Esophagus mucosa (tissue), 1 donor: ENCODE data around the gene HAO2. TPM values are rescaled to one million over a fixed set of nuclear protein-coding genes. Genes with fewer than 3 reads are reported as not detected.

Experiments
- ATAC-seq: fragments of 200-7000 bp; cut with Tn5 transposase; one replicate; pipeline ENCODE4 v1.9.1; 2020
- total RNA-seq: library from RNA; stranded (reverse); gene quantifications from one replicate; pipeline ENCODE4 v1.2.4, GENCODE V29; 2023
- donor health status: DM: yes; HTN: yes; CAD: no.

HAO2 gene
- total RNA-seq, 1 donor from 2014 or later = not detected

DNA sequence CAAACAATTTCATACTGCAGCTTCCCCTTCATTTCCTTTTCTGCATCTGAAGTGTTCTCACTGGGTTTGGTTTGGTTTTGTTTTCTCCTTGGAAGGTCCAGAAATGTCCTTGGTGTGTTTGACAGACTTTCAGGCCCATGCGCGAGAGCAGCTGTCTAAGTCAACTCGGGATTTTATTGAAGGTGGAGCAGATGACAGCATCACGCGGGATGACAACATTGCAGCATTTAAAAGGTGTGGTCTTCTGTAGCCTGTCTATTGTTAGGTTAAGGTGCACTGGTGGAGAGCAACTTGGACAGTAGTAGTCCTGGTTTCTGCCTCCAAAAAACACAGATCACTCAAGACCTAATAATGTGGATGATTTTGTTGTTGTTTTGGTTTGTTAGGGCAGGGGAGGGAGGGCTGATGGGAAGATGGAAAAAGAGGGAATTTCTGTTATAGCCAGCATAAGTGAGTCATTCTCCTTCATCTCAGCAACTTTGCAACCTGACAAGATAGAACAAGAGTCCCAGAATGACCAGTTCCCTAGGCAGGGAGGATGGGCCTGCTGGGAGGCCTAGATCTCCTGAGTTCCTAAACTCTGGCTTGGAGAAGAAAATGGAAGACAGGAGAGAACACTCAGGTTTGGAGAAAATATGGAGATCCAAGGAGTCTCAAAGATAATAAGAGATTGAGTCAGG lies 12.5 kb downstream of the HAO2 start:
- peak; percentile 35 for ATAC-seq

DNA sequence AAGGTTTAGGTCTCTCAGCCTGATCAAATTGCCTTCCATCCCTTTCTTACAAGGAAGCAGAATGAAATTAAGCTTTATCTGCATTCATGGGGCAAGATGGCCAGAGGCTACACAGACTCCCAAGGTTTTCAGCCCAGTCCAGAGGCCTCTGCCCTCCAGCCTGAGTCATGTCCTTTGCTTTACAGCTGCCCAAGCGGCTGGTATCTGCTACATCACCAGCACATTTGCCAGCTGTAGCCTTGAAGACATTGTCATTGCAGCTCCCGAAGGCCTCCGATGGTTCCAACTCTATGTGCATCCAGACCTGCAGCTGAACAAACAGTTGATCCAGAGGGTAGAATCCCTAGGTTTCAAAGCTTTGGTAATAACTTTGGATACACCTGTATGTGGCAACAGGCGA lies 16.0 kb downstream of the HAO2 start:
- no peak for ATAC-seq

DNA sequence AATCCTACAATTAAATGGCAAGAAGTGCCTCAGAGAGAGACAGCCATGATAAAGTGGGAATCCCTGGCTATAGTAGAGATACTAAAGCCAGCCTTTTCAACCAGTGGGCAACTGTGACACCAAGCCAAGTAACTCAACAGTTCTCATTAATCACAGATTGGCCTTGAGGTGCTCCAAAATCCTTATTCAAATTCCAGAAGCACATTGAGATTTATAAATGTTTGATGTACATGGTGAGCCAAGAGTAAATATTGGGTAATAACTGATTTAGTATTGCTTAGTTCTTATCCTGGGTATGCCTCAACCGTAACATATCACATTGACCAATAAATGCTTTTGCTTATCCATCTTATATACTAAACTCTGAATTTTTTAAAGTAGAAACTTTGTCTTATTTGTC lies 17.1 kb downstream of the HAO2 start:
- ATAC-seq = no peak

DNA sequence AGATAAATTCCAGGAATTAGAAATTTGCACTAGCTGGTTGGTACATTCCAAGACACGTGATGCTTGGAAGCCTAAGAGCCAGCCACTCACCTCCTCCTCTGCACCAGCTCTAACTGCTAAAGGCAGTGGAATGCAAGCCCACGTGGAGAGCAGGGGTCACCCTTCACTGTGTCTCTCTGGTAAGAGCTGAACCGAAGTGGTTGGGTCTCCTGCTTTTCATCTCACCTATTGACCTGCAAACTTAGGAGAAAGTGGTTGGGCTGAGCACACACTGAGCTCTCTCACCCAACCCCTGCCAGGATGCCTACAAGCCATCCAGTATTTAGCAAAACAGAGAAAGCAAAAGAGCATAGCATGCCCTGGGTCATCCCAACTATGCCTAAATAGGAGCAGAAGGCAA lies 19.3 kb downstream of the HAO2 start:
- ATAC-seq = no peak

DNA sequence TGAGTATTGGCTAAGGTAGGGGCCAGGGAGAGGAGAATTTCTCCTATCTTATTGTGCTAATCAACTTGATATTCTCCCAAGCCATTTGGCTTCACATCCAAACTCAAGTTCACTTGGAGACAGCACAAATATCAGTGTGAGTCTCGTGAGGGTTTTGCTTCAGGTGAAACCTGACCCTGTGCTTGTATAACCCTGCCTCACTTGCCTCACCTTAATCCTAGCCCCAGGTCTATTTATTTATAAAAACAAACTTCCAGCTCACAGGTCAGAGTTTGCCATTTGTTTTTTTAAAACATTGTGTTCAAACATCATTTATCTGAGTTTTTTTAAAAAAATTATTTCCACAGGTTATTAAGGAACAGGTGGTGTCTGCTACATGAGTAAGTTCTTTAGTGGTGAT lies 19.9 kb downstream of the HAO2 start:
- ATAC-seq = no peak

DNA sequence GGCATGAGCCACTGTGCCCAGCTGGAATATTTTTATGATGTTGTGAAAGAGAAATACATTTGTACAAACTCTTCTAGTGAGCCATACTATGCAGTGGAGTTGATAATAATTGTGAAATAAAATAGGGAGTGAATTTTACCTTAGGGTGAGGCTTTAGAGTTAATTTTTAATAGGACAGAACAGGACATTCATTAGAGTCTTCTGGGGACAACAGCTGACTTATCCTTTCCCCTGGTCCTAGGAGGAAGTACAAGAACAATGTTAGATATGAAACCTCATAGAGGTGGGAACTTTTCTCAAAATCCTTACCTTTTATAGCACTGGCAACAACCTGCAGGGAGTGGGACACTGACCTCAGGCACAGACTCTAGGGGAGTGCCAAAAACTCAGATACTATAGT lies 21.9 kb downstream of the HAO2 start:
- no peak for ATAC-seq

DNA sequence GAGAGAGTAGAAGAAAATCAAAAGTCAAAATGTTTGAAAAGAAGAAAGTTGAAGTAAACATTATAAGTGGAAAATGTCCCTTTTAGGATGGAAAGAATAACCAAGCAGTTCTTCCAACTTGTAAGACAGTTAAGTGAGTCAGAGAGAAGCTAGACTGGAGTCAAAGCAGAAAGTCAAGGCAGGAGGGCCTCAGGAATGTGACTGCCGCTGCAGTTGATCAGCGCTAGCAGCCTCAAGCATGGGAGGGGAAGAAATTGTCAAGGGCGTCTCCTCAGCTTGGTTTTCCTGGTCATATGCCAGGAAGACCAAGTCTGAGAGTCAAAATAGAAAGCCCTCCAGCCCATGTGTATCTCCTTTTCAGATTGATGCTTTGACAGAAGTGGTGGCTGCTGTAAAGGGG lies 23.2 kb downstream of the HAO2 start:
- ATAC-seq = no peak

DNA sequence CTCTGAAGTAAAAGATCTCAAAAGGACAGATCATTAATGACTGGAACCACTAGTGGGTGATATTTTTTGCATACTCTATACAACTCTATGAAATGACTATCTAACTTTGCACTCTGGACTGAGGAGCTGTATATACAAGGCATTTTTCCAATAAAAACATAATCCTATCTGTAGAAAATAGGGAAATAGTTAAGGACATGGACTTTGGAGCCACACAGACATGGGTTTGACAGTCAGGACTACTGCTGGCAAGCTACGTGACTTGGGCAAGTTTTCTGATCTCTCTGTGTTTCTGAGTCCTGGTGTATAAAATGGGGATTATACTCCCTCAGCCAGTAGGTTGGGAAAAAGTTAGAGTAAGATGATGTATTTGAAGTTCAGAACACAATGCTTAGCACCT lies 25.5 kb downstream of the HAO2 start:
- no peak for ATAC-seq

DNA sequence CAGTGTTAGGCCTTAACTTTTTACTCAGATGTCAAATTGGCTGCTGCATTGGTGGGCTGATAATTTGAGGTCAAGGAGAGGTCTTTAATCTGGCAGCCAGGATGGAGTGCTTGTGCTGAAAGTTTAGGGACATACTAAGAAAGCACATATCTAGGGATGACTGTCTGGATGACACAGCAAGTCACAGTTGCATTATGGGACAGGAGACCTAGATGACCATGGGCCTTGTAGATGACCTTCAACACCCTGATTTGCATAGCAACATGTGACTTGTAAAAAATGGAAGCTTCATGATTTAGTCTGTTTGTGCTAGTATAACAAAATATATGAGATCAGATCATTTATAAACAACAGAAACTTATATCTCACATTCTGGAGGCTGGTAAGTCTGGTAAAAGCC lies 28.4 kb downstream of the HAO2 start:
- ATAC-seq = no peak

DNA sequence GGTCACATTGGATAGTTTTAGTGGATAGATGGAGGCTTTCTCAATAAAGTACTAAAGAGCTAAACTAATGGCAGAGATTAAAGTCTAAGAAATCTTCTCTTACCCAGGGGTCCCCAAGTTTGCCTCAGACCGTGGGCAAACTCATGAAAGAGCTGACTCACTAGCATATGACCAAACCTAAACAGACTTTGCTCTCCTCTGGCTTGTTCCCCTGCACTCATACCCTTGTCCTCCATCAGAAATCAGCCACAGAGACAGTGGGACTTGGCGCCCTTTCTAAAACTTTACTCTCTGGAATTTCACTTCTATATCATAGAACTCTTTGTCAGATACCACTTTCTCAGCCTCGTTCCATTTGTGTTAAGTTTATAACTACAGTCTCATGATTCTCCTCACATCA lies 29.4 kb downstream of the HAO2 start:
- ATAC-seq = no peak

DNA sequence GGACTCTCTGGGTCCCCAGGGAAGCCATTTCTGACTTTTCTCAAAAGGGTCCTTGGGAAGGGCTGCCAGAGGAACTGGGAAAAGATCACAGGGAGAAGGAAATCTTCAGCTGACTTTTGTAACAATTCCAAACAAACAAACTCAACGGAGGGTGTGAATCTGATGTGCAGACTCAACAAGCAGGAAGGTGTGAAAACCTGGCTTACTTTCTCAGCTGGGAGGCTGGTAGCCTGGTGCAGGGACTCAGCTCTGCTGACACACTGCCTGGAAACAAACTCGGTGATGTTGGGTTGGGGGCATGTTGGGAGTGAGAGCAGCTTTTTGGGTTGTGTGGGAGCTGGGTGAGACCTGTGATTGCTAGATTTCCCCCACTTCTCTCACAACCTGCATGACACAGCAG lies 36.2 kb downstream of the HAO2 start:
- ATAC-seq = no peak

DNA sequence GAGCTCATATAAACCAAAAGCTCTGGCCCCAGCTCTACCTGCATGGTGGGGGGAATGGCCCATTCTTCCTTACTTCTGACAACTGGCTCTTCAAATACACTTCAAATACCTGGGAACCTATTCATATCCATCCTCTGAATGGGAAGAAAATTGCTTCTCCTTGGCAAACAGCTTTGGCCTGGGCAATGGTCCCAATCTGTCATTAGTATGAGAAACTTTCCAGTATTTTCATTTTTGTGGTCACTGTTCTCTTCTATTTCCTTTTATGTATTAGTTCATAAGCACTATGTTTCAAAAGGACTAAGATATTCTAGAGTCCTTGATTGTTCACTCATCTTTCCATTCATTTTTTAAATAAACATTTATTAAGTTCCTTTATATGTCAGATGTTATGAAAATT lies 41.1 kb downstream of the HAO2 start:
- ATAC-seq = no peak

DNA sequence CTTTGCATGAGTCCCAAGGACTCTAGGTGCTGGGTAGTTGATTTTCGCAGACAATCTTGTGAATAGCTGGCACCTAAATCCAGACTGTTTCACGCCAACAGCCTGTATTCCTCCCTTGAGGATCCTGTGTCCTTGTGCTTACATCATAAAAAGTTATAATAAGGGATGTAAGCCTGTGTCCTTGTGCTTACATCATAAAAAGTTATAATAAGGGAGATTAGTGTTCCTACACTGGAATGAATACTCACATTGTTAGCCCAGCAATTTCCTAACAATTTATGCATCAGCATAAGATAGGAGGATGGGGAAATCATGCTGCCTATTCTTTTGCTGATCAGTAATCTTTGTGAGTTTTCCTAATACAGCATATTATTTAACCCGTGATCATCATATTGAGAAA lies 42.4 kb downstream of the HAO2 start:
- no peak for ATAC-seq

DNA sequence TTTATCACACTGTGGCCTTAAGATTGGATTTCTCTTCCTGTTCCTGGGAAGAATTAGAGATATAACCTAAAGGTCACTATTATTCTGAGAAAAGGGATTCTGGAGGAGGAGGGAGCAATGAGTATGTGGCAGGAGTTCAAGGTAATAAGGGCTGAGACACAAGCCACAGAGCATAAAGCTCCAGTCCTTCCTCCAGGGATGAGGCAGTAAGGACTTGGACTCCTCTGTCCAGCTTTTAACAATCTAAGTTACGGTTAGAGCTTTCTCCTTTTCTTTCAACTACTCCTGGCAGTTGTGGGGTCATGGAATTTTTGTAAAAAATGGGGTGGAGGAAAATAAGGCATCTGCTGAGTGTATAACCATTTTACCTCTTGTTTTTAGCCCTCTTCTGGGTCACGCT lies 46.4 kb downstream of the HAO2 start, which contains the start of gene HSD3B2:
TSS of gene HSD3B2 (plus strand) at position 201 of the 400 bp plus-strand sequence. CDS start 270 bp downstream, outside the sequence.
- ATAC-seq = no peak

DNA sequence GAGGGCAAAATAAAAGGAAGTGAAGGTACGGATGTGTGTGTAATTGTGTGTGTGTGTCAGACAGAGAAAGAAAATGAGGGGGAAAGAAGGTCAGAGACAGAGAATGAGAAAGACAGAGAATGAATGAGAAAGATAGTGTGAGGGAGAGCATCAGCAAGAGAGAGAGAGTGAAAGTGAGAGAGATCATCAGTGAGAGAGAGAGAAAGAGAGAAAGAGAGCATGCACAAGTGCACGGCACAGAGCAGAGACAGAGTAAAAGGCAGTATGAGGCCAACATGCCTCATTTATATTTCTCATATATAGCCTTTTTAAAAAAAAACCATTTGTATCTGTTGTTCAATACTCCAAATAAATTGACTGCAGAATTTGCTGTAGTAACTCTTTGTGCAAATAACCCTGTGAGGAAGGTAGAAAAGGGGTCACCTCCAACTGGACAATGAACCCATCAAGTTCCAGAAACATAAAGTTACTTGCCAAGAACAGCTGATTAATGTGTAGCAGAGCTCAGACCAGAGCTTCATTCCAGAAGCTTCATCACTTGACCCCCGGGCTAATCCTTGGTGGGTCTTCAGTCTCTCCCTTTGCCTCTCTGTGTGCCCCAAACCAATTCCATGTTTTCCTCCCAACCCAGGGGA lies 47.5 kb downstream of the HAO2 start:
- no peak for ATAC-seq

DNA sequence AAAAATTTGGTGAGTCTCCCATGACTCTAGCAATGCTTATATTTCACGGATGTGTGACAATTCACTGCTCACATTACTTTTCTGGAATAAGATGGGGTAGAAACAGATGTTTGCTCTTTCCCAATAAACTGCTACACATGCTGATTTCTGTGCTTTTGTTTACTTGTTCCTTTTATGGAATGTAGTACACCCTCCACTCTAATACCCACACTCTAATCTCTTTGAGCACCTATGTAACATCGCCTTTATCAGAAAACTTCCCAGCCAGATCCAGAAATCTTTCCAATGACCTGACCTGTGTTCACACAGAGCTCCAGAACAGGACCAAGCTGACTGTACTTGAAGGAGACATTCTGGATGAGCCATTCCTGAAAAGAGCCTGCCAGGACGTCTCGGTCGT lies 50.5 kb downstream of the HAO2 start:
- ATAC-seq = no peak

DNA sequence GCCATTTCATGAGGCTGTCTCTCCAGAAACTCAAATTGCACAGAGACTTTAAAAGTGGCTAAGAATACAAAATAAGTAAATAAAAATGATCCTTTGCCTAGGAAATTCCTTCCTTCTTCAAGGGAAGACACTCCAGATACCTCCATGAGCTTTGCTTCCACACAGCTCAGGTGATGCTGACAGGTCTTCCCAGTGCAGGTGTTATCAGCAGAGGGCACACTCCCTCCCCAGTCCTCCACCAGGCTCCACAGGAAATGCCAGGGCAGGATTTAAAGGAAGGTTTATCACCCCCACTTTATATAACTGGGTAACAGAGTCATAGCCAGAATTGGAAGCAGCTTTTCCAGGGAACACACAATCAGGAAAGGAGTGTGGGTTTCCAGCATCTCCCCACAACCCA lies 52.1 kb downstream of the HAO2 start:
- ATAC-seq = no peak

DNA sequence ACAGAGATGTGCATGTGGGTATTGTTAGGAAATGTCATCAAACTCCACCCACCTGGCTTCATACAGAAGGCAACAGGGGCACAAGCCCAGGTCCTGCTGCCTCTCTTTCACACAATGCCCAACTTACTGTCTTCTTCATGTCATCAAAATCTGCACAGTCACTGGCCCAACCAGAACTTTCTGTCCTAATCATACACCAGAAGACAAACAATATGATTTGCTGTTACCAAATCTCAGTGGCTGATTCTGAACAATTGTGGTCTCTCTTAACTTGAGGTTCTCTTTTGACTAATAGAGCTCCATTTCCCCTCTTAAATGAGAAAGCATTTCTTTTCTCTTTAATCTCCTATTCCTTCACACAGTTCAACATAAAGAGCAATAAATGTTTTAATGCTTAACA lies 54.0 kb downstream of the HAO2 start:
- no peak for ATAC-seq

DNA sequence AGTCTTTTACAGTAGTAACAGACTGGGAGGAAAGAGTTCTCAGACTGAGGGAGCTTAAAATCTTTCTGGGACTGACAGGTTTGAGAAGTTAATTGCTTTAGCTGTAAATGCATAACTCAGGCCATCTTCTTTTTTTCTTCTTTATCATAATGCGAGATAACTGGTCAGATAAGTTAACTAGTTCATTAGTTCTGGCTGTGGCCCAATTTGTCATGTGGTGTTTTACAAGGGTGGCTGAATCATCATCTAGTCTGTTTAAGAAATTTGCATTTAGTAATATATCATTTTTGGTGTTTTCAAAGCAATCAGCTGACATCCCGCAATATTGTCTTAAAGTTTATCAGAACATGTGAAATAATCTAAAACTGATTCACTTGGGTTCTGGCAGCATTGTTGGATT lies 60.4 kb downstream of the HAO2 start:
- ATAC-seq = no peak

DNA sequence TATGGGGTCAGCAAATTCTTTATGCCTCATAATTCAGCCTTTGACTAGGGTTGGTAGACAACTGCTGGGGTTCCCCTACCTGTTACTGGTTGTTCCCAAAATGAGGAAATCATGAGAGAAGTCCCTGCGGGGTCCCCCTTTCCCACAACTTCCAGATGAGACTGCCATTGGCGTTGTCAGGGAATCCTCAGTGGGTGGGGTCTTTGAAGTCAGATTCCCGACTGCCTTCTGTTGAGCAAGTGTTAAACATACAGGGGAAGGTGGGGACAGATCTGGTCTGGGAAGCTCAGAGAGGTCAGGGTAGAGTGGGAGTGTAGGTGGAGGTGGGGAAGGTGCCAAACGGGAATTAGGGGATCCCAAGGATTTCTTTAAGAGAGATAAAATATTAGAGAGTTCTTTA lies 61.1 kb downstream of the HAO2 start:
- ATAC-seq = no peak

DNA sequence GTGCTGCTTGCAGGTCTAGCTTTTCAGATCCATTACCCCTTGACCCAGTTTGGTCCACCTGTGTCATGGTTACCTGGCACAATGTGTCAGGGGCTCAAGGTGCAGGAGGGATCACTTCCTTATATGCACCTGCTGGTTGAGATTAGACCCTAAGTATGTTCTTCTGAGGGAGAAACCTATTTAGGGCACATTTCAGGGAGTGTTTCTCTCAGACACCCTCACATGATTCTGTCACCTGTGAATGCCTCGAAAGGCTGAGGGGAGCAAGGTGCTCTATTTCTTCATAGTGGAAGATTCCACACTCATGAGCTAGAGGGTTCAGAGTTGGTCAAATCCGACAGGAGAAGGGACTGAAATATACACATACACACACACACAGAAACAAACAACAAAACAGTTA lies 61.9 kb downstream of the HAO2 start:
- no peak for ATAC-seq

DNA sequence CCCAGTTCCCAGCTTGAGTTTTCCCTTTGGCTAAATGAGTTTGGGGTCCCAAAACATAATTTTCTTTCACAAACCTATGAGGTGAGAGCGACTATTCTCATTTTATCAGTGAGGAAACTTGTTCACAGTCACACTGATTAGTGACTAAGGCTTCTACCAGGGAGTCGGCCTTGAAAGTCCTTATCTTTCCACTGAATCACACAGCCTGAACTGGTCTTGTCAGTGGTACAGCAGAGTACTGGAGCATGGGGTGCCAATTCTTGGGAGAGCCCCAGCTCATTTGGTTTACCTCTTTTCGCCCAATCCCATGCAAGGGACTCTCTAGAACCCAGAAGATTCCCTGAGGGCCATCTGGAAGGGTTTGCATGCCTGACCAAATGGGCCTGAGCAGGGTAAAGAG lies 63.3 kb downstream of the HAO2 start:
- ATAC-seq = no peak

DNA sequence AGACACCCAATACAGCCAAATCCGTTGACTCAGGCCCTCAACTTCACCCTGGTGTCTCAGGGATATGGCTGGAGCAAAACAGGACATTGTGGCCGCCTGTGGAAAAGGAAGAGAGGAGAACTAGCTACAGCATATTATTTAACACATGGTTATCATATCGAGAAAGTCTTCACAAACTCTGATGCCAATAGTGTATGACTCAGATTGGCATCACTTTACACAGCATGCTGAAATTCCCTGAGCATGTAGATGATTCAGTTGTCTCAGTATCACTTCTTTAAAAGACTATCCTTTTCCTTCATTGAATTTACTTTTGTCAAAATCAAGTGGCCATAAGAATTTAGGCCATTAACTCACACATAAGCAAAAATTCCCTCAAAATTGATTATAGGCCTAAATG lies 66.5 kb downstream of the HAO2 start:
- ATAC-seq = no peak

DNA sequence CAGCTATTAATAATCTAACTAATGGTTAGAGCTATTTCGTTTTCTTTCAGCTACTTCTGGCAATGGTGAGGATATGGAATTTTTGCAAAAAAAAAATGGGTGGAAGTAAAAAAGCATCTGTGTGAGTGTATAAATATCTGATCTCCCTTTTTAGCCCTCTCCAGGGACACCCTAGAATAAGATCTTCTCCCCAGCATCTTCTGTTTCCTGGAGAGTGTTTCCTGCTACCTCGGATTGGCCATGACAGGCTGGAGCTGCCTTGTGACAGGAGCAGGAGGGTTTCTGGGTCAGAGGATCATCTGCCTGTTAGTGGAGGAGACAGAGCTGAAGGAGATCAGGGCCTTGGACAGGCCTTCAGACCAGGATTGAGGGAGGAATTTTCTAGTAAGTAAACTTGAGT lies 70.2 kb downstream of the HAO2 start:
- ATAC-seq = no peak
